CD4-positive, alpha-beta T cell treated with Interleukin-17A for 4 hours (primary cell): ENCODE measurements around the gene CHST9.
"Not testable (repeated sequence)": the region's sequence is repeated elsewhere in the genome, so short reads cannot be mapped to it uniquely, and the experiment has no call there.

ENCODE experiments used
- DNase-seq: peaks from one replicate; pipeline ENCODE4 v3.0.0-alpha.2; 2020; ENCODE audit warnings: mixed read lengths

Gene CHST9

GRCh38 chr18:27185025-27185763, at the start of gene CHST9:
Gene CHST9 (minus strand): TSS chr18:27185308. CDS start chr18:27142809, 42,499 bp downstream.
- DNase-seq, result no peak

GRCh38 chr18:27232355-27232754, 47.2 kb upstream of the CHST9 start:
- DNase-seq, result not testable (repeated sequence)

GRCh38 chr18:27231671-27232070, 46.6 kb upstream of the CHST9 start:
- not testable (repeated sequence) for DNase-seq

GRCh38 chr18:27231221-27231620, 46.1 kb upstream of the CHST9 start:
- not testable (repeated sequence) for DNase-seq

- DNase-seq, result no peak
These were observed 42.6 kb upstream of the CHST9 start for GRCh38 chr18:27227721-27228120.

- DNase-seq, result no peak
These were observed 41.5 kb upstream of the CHST9 start for GRCh38 chr18:27226556-27227075.

GRCh38 chr18:27225947-27226481, 40.9 kb upstream of the CHST9 start:
- DNase-seq, result no peak

GRCh38 chr18:27223526-27224291, 38.6 kb upstream of the CHST9 start:
- DNase-seq, result no peak

GRCh38 chr18:27214831-27215230, 29.7 kb upstream of the CHST9 start:
- no peak for DNase-seq

GRCh38 chr18:27213123-27213717, 28.1 kb upstream of the CHST9 start:
- no peak for DNase-seq

GRCh38 chr18:27211569-27211968, 26.5 kb upstream of the CHST9 start:
- no peak for DNase-seq

- no peak for DNase-seq
These were observed 21.3 kb upstream of the CHST9 start for GRCh38 chr18:27206411-27206810.

GRCh38 chr18:27202741-27203140, 17.6 kb upstream of the CHST9 start:
- DNase-seq, result no peak

- no peak for DNase-seq
These were observed 12.9 kb upstream of the CHST9 start for GRCh38 chr18:27198036-27198435.

GRCh38 chr18:27188309-27188708, 3.2 kb upstream of the CHST9 start:
- DNase-seq, result no peak

- no peak for DNase-seq
These were observed 789 bp upstream of the CHST9 start for GRCh38 chr18:27185897-27186296.

- no peak for DNase-seq
These were observed 738 bp downstream of the CHST9 start for GRCh38 chr18:27184115-27185024.

GRCh38 chr18:27181726-27182125, 3.4 kb downstream of the CHST9 start:
- DNase-seq, result no peak

- DNase-seq, result no peak
These were observed 6.7 kb downstream of the CHST9 start for GRCh38 chr18:27178424-27178823.

- DNase-seq, result no peak
These were observed 9.2 kb downstream of the CHST9 start for GRCh38 chr18:27175914-27176313.

- no peak for DNase-seq
These were observed 9.9 kb downstream of the CHST9 start for GRCh38 chr18:27175245-27175644.

GRCh38 chr18:27171993-27172392, 13.1 kb downstream of the CHST9 start:
- no peak for DNase-seq
